Measurements from ENCODE around the gene ARTN.

ARTN gene

GRCh38 chr1:43949678-43950077 lies 16.1 kb downstream of the ARTN start:
- DNase-seq = no peak

DNA sequence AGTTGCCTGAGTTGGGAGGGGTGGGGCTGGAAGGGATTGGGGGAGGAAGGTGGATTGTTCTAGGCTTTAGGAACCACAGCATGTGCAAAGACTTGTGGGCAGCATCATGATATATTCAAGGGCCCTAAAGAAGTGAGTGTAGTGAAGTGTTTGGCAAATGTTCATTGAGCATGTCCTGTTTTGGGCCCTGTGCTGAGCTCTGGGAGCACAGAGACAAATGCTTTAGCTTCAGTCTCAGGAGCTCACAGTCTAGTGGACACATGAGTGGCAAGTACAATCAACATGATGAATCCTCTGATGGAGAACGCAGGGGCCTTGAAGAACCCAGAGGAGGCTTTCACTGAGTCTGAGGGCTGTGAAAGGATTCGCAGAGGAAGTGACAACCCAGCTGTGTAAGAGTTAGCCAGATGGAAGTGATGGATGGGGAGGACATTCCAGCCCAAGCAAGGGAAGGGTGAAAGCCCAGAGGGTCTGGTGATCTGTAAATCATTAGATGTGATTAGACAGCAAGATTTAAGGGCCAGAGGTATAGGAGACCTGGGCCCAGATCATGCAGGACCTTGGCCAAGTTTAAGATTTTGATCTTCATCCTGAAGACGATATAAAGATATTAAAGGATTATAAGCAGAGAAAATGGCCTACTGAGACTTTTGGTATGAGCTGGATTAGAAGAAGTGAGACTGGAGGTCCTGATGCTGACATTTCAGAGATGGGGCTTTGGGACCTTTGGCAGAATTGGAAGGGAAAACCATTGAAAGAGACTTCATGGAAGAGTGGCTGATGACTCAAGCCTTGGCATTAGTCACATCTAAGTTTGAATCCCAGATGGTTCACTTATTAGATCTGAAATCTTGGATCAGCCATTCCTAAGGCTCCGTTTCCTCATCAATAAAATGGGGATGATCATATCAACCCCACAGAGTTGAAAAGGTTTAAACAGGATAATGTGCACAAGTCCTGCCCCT lies 17.7 kb downstream of the ARTN start:
- no peak for DNase-seq

DNA sequence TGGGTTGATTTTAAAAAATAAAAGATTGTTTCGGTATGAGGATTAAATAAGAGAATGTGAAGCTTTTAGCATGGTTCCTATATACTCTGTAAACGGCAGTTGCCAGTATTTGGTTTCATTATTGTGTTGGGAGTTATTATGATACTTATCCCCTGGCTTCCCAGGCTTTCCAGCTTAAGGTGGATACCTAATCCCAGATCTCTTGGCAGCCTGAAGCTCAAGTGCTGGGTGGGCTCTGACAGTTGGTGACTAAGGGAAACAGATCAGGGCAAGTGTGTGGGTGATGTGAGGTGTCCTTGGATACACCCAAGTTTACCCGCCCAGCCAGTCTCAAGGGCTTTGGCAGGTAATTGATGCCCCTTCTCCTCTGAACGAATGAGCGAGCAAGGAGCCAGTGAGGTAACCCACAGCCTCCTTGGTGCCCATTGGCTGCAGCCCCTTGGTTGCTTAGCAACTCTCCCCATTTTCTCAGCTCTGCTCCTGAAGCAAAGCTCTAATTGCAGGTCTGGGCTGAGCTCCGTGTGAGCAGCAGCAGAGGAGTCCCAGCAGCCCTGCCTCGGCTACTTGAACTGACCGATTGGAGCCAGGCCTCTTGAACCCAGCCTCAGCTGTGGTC lies 19.2 kb downstream of the ARTN start:
- DNase-seq = no peak

- DNase-seq = no peak
These were observed 19.8 kb downstream of the ARTN start for GRCh38 chr1:43953361-43953760.

DNA sequence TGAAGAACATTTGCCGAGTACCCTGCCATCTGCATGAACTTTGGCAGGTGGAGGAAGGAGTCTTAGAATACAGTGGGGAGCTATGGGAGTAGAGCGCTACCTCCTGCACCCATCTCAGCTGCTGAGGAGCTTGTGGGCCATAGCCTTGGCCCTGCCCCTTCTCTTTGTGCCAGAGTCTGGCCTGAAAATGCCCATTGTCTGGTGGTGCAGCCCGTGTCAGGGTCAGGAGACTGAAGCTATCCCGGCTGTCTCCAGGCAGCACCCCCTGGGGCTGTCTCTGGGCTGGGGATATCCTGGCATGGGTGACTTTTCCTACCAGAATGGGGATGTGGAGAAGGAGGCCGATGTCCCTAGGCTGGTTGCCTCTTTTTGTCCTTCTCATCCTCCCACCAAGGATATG lies 20.4 kb downstream of the ARTN start:
- DNase-seq = no peak

DNA sequence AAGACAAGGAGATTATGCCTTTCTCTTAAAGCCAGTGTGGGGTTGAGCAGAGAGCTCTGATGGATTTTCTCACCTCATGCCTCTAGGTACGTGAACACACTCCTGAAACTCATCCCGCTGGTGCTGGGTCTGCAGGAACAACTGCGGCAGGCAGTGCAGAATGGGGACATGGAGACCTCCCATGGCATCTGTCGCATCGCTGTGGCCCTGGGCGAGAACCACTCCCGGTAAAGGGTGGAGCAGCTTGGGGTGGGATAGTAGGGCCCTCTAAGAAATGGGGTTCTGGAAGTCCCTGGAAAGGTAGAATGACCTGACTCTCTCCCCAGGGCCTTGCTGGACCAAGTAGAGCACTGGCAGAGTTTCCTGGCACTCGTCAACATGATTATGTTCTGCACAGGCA lies 22.6 kb downstream of the ARTN start:
- no peak for DNase-seq

DNA sequence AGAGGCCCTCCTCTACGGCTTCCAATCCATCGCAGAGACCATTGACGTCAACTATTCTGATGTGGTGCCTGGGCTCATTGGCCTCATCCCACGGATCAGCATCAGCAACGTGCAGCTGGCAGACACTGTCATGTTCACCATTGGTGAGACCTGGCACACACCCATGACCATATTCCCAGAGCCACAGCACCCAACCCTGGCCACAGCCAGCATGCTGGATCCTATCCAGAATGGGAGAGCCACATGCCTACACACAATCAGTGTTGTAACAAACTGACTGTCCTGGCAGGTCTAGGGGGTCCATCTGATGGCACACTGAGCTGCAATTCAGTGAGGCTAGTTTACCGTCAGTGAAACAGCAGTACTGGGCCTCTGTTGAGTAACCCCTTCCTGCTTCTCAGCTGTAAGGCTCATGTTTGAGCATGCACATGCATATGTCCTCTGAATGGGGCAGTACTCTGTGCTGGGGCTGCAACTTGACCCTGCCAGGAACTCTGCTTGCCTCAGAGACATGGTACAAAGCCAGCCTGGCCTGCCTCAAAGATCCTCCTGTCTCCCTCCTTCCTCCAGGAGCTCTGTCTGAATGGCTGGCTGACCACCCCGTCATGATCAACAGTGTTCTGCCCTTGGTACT lies 23.9 kb downstream of the ARTN start:
- no peak for DNase-seq

DNA sequence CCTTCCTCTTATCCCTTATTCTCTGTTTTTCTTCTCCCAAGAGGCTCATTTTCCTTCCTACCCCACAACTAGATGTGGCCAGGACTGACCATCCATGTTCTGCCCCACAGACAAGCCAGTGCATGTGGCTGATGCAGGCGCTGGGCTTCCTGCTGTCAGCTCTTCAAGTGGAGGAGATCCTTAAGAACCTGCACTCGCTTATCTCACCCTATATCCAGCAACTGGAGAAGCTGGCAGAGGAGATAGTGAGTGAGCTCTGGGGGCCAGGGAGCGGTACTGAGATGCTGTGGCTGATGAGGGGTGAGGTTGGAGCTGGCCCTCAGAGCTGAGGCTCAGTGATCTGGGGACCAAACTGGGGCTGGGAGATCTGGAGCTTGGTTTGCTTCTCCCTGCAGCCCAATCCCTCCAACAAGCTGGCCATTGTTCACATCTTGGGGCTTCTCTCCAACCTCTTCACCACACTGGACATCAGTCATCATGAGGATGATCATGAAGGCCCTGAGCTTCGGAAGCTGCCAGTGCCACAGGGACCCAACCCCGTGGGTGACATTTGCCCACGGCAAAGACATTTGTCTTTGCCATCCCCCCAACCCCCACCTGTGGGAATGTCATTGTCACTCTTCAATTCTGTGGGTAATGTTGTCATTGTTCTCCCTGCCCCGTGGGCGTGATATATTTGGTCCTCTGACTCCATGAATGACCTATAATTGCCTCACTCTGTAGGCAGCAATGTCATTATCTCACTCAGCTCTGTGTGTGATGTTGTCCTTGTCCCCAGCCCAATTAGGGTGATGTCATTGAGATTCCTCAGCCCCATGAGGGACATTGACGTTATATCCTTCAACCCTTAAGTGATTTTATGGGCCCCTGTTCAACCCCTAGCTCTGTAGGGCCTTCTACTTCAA lies 25.0 kb downstream of the ARTN start:
- no peak for DNase-seq

DNA sequence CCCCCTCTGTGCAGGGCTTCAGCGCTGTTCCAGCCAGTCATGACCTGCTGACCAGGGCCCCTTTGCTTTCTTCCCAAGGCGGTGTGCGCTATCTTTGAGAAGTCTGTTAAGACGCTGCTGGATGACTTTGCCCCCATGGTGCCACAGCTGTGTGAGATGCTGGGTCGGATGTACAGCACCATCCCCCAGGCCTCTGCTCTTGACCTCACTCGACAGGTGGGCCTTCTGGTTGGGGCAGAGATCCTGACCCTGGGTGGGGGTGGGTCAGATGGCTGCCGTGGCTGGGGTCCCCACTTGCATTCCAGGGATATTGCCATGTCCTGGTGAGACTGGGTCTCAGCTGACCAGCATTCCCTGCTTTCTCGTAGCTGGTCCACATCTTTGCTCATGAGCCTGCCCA lies 27.2 kb downstream of the ARTN start:
- no peak for DNase-seq

GRCh38 chr1:43961692-43962091 lies 28.1 kb downstream of the ARTN start:
- no peak for DNase-seq

DNA sequence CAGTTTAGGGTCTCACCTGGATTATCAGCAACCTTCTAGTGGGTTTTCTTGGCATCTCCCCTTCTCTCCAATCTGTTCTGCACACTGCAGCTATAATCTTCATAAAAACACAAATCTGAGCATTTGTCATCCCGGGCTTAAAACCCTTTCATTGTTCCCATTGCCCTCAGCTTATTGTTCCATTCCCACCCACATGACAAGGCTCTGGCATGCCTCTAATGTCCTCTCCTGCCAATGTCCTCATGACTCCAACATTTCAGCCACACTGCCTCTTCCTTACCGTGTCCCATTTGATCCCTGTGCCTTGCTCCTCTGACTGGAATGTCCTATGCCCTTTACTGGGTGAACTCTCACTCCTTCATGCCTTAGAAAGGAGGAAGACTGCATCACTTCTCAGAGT lies 28.7 kb downstream of the ARTN start:
- no peak for DNase-seq

DNA sequence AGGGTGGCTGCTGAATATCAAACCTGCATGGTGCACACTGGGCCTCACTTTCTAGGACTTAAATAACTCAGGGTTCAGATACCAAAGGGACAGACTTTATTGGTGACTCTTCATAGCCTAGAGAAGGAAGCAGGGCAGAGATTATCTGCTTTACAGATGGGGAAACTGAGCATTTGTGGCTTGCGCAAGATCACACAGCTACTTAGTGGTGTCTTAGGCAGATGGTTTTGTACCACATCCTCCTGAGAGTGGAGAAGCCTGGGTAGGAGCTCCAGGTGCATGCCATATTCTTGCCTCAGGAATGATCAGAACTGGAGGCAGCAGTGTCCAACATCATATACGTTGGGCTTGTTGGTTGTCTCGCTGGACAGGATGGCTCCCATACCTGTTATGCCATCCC lies 29.4 kb downstream of the ARTN start:
- no peak for DNase-seq

DNA sequence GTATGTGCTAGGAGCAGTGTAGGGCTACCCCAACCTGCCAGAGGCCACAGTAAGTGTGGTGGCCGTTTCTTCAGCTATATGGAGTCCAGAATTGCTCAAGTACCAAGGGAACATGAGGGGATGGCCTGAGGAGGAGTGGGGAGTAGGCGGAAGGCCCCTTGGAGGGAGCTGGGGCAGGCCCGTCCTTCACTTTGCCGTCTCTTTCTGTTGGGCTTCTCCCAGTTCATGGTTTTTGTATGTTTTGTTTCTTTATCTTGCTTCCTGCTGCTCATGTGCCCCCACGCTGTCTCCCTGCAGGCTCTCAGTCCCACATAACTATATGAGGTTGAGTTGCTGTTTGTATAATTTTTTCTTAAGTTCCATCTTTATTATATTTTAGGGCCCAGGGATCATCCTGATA lies 30.3 kb downstream of the ARTN start:
- no peak for DNase-seq

DNA sequence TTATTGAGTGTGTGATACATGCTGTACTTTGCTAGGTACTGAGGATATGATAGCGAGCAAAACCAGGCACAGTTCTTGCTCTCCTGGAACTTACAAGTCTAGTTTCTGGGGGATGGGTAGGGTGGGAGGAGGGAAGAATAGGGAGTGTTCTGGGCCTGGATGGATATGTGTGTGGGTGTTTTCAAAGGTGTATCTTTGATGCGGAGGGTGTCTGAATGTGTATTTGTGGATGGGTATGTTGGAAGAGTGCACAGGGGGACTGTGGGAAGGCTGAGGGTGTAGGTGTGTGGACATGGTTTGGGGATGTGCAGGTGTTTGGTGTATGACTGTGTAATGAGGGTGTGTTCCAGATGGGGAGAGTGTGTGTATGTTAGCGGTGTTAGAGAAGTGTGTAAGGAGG lies 31.7 kb downstream of the ARTN start:
- DNase-seq = no peak

GRCh38 chr1:43968348-43968948 lies 34.8 kb downstream of the ARTN start:
- no peak for DNase-seq

DNA sequence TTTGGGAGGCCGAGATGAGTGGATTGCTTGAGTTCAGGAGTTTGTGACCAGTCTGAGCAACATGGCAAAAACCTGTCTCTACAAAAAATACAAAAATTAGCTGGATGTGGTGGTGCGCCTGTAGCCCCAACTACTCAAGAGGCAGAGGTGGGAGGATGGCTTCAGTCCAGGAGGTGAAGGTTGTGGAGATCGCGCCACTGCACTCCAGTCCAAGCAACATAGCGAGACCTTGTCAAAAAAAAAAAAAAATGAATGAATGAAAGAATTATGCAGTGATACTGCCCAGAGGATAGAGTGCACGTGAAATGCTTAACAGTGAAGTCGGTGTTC lies 35.8 kb downstream of the ARTN start:
- no peak for DNase-seq

GRCh38 chr1:43969746-43970466 lies 36.3 kb downstream of the ARTN start, which contains the start of gene DPH2:
TSS of gene DPH2 (plus strand) at chr1:43970010. CDS start at chr1:43970176, 166 bp downstream.
- DNase-seq = peak; percentile 93

DNA sequence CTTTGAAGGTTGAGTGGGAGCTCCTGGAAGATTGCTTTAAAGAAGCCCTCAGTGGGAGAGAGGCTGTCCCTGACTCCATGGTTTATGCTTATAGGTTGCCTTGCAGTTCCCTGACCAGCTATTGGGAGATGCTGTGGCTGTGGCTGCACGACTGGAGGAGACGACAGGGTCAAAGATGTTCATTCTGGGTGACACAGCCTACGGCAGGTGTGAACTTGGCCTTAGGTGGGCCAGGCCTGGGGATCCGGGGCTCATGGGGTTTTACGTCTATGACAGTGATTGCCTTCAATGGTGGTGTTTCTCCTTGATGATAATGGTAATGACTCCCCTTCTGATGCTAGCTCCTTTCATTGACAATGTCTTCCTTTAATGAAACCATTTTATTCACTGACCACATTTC lies 36.9 kb downstream of the ARTN start:
- DNase-seq = no peak

GRCh38 chr1:43970911-43971310 lies 37.3 kb downstream of the ARTN start:
- no peak for DNase-seq

- DNase-seq = no peak
These were observed 37.9 kb downstream of the ARTN start for GRCh38 chr1:43971336-43971980.

DNA sequence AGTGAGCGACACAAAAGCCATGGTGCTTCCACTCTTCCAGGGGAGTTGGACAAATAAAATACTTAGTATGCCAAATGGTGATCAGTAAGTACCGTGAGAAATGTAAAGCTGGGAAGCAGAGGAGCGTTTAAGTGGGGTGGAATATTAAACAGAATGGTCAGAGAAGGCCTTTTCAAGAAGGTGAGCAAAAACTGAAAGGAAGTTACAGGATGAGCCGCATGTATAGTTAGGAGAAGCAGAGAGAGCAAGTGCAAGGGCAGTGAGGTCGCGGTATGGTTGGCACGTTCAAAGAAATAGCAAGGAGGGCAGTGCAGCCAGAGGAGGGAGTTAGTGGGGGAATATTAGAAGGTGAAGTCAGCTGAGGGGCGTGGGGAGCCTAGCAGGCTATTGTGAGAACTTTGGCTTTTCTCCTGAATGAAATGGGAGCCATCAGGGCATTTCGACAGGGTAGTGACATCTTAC lies 40.4 kb downstream of the ARTN start:
- no peak for DNase-seq
